GM21528 (cell line): ENCODE data around the gene GPR137B.

Source experiments
- ATAC-seq: cut with Tn5 transposase; IDR thresholded peaks from one replicate; pipeline ENCODE4 v1.9.1; 2021; ENCODE audit warnings: mild to moderate bottlenecking, moderate library complexity; ENCODE audit not compliant: unreplicated experiment, low FRiP score

The GPR137B gene

DNA sequence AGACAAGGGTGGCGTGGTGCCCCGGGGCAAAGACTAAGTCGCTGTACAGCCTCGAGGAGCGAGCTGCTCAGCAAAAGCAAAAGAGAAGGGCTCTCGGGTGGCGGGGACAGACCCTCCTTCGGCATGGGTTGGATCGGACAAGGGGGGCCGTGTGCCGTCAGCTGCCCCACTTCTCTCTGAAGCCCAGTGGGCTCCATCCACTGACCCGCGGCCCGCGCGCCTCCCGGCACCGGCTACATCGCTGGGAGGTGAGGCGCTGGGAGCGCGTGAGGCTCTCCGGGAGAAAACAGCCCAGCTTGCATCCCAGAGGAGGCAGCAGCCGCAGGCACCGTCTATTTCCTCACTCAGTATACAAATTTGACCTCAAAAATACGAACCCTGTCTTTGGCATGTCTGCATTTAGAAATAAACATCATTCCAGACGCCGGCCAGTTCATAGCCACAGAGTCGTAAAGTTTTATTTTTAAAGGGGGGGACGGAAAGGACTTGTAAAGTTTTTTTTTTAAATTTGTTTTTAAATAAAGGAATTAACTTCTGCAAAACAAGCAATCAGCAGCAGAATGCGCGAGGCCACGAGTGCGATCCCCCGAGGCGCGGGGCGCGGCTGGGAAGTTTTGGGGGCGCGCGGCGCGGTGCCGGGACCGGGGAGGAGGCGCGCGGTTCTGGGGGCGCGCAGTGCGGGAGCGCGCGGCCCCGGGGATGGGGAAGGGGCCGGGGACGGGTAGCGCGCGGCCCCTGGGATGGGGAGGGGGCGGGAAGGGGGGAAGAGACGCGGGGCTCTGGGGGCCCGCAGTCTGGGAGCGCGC is 689 bp upstream of the GPR137B start:
- no peak for ATAC-seq

DNA sequence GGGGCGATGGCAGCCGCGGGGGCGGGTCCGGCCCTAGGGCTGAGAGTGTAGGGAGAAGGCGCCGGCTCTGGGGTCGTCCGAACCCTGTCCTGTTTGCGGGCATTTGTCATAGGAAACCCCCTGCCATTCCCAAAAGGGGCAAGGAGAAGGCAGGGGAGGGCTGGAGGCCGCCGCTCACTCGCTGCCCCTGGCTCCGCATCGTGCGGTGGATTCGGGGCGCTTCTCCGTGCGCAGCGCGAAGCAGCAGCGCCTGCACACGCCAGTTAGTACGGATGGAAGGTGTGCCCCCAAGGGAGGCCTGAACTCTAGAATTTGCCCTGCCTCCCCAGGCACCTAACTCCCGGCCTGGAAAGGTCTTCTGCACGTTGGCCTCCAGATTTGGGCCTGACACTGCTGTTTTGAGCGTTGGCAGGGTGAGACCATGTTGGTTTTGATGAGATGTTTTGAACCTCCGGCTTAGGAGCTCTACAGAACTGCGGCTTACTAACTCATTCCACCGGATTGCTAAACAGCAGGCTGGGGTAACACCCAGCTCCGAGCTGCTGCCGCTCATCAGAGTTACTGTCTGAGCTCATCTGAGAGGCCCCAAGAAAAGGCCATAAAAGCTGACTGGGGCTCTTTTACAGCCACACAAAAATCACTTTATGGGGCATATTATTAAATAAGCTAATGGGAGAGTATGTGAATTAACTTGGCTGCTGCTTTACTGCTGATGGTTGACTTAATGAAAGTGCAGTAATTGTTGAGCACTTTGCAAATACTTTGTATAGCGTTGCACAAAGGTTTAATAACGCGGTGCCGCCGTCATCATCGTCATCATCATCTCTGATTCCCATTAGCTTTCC is 987 bp downstream of the GPR137B start:
- ATAC-seq: peak; percentile 35

DNA sequence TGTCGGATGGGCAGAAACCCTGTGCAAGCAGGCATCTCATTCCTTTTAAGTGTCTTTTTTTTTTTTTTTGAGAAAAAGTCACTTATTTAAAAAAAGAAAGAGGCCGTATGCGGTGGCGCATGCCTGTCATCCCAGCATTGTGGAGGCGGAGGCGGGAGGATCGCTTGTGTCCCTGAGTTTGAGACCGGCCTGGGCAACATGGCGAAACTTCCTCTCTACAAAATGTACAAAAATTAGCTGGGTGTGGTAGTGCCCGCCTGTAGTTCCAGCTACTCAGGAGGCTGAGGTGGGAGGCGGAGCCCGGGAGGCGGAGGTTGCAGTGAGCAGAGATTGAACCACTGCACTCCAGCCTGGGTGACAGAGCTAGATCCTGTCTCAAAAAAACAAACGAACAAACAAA is 1.7 kb downstream of the GPR137B start:
- no peak for ATAC-seq

DNA sequence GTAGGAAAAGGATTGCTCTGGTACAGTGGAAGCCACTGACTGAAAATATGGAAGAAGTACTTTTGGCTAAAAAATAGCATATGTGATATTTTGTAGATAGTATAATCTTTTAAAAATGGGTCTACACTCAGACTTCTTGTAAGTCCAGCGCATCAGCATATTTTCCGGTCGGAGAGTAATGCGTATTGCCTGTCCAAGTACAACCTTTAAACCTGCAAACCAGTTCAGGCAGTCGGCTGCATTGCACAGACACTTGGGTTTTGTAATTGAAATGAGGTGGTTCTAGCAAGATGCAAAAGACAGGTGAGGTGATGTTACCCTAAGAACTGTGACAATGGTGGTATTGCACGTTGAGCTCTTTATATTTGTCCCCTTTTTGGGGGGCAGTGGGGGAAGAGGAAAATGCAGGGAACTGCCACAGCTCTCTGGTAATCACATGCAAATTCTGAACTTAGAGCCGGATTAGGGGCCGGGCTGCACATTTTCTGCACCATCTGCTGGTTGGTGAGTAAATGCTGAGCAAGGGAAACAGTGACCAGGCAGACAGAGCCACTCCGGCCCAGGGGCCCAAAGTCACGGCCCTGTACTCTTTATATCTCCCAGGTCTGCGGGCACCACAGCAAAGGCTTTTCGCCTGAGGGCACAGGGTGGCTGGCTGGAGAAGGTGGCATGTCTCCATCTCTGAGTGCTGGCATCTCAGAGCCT is 2.3 kb downstream of the GPR137B start:
- no peak for ATAC-seq

DNA sequence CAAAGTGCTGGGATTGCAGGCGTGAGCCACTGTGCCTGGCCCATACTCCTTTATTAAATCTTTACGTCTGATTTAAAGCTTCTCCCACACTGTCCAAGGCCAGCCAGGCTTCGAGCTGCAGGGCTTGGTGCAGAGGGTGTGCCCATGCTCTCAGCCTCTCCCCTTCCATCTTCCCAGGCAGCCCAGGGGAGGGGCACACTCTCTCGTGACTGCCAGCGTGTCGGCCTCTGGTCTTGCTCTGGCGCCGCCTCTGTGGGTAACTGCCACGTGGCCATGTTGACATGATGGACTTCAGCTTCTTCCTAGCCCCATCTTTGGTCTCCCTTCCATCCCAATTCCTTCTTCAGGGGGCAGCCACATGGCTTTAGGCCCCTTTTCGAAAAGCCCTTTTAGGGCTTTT is 4.7 kb downstream of the GPR137B start:
- no peak for ATAC-seq

DNA sequence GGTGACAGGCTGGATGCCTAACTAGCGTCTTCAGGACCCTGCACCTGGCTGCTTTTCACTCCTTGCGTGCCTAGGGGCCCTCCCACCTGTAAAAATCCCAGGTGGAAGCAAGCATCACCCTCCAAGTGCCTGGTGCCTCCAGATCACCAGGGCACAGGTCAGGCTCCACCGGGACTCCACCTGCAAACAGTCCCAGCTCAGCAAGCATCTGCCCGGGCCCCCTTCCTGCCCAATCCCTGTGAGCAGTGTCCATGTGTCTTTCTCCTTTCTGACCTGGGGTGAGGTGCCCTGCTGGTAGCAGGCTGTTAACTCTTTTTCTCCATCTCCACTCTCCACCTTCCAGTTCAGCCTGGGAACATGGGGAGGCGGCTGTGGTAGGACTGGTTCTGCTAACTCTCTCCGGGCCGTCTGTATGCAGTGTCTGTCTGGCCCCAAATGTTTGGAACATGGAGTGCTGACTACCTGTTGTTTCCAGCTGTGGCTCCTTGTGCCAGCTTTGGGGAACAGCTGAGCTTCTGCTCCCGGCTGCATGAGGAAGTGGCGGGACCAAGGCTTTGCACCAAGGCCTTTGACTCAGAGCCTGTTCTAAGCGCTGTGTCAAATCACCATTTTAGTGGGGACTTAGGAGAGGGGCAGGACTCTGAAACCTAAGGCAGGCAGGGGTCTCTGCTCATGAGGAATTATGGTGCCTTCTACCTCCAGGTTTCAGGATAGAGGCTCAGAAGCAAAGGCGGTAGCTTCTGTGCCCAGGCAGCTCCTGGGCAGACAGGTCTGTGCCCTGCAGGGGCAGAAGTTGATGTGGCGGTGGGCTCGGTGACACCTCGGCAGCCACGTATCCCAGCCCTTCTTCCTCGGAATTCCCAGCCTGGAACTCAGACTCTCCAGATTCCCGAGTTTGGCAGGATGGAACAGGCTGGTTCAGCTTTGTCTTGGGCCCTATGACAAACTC is 5.5 kb downstream of the GPR137B start:
- no peak for ATAC-seq

DNA sequence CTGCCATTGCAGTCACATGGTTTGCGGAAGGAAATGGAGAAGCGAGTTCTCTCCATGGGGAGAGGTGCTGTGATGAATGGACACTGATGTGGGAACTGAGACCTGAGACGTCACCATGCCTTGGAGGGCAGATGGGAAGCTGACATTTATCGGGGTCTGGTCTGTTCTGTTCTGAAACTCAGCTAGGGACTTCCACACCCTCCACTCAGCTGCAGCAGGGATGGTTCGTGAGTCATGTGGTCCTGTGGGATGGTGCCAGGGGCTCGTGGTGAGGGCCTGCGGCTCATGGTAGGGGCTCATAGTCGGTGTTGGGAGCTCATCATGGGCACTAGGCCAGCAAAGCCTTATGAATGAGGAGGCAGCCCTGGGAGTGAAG is 6.1 kb downstream of the GPR137B start:
- no peak for ATAC-seq

DNA sequence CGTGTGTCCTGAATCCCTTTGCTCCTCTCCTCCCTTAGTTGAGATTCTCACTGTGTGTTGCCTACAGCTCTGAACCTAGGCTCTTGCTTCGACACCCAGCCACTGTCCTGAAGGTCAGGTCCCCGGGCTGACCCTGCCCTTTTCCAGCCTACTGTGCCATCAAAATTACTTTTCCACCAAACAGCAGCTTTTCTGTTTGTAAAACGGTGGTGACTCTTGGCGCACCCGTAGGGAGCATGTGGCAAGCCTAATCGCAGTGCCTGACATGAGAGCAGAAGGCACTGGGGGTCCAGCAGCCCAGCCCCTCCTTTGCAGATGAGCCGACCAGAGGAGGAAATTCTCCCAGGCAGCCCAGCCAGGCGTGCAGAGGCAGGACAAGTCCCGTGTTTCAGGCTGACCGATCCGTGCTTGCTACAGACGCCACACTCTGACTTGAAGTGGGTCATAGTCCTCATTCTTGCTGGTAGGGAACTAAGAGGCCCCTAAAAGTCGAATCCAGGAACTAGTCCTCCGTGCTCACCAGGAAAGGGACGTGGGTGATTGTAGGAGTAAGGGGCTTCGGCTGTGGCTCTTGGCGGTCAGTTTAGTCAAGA is 6.8 kb downstream of the GPR137B start:
- no peak for ATAC-seq

DNA sequence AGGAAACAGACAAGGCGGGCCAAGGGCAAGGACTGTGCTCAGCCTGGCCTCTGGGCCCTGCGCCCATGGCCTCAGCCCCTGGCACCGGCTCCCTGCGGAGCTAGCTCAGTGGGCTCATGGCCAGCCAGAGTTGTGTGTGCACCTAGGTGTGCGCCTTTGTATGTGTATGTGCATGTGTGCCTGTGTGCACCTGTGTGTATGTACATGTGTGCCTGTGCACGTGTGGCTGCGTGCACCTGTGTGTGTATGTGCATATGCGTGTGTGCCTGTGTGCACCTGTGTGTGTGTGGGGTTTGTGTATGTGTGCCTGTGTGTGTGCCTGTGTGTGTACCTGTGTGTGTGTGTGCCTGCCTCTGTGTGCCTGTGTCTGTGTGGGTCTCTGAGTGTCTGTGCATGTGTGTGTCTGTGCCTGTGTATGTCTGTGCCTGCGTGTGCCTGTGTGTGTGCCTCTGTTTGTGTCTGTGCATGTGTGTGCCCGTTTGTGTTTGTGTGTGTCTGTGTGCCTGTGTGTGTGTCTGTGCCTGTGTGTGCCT is 7.4 kb downstream of the GPR137B start:
- ATAC-seq: no peak

DNA sequence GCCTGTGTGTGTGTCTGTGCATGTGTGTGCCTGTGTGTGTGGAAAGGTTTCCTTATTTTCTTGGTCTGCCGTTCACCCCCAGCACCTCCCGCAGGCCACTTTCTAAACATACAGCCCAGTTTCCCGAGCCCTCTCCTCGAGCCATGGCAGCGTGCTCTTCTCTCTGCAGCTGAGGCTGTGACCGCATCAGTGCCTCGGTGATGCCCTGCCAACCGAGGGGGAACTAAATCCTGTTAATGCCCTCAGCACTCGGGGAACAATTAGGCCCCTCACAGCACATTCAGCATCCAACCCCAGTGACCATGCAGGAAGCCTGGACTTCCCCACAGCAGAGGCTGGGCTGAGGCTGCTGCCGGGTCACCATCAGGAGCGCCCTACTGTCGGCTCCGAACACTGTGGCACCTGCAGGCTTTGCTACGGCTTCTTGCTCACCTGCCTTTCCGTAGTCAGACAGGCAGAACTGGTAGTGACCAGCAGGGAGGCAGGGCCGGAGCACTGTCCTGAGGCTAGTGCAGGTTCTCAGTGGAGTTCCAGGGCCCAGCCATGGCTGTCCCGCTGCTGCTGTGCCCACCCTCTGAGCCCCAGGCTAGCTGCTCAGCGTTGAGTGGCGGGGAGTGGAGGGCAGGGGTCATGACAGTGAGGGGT is 8.1 kb downstream of the GPR137B start:
- no peak for ATAC-seq

DNA sequence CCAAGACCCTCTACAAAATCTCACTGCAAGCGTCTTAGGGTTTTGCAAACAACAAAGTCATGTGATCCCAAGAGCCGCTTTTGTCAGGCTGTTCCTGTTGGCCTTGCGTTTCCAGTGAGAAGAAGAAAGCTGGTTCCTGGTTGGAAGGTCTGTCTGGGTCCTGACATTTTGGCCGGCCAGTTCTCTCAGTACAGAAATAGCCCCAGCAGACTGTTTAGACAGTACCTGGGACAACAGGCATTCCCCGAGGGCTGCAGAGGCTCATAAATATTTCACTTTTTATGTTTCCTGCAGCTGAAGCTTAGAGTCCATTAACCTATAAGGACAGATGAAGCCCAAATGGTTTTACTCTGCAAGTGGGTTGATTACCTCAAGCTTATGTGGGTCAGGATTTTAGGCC is 8.6 kb downstream of the GPR137B start:
- ATAC-seq: no peak

DNA sequence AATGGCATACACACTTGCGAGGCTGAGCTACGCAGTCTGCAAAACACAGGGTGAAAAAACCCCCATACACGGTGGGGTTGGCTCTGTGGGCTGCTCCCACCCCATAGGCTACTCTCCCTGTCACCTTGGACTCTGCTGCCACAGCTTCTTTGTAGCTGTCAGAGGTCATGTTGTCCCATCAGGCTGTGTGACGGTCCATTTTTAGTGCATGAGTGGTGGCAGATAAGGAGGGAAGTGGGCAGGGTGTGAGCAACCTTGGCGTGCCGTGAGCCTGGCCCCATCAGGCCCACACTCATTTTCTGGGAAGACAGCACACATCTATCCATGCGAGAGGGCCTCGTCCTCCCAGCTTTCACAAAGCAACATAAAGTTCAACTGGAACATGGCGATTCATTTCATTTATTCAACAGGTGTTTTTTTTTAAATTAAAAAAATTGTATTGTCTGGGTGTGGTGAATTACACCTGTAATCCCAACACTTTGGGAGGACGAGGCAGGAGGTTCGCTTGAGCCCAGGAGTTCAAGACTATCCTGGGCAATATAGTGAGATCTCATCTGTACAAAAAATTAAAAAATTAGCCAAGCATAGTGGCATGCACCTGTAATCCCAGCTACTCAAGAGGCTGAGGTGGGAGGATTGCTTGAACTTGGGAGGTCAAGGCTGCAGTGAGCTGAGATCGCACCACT is 9.5 kb downstream of the GPR137B start:
- no peak for ATAC-seq

DNA sequence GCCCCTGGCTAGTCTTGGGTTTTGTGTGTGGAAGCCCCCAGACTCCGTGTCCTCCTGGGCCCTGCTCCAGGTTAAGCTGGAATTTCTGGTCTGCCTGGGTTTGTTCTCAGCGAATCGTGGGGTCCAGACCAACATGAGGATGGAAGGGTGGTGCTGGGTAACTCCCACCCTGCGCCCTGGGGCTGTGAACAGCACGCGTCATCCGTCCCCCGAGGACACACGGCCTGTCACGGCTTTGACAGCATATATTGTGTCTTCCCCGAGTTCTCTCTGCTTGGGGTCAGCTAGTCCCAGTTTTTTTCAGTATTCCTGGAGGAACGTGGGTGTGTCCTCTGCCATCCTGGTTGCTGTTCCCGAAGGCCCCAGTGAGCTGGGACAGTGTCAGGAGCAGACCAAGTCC is 11.8 kb downstream of the GPR137B start:
- ATAC-seq: no peak

DNA sequence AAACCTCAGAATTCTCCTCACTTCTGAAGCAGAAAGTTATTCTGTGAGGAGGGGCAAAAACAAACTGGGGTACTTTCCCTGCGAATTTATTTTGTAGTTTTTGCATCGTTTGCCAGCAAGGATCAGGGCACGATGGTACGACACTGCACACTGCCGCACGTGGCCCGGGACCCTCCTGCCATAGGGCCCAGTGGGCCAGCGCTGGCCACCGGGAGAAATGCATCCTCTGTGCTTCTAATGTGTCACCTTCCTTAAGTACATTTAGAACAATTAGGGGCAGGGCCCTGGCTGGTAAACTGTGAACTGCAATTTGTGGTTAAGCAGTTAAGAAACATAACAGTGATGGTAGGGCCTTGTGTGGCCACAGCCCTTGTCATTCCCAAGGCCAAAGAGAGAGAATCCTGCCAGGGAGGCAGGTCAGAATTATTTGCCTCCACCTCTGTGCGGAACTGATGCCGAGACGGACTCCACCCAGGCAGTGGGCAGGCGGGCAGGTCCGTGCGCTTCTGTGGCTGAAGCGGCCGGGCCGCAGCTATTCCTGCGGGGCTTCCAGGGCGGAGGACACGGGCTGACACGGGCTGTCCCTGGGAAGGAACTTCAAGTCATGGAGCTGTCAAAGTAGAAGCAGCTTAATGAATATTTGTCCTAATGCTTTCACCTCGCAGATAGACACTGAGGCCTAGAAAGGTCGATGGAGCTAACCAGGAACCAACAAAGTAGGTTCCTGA is 12.5 kb downstream of the GPR137B start:
- no peak for ATAC-seq

DNA sequence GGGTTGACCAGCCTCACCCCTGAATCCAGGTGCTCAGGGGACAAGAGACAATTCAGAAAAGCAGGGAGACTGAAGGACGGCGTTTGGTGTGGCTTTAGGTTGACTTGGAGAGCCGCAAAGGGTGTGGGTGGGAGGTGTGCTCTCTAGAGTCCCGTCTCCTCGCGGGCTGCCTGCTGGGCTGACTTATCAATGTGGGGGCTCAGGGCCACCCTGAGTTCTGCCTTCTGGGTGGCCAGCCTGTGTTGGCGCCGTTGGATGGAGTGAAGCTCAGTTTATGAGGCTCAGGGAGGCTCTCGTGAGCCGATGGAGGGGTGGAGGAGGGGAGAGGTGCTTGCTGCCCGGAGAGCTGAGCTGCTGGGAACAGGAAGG is 13.0 kb downstream of the GPR137B start:
- no peak for ATAC-seq

DNA sequence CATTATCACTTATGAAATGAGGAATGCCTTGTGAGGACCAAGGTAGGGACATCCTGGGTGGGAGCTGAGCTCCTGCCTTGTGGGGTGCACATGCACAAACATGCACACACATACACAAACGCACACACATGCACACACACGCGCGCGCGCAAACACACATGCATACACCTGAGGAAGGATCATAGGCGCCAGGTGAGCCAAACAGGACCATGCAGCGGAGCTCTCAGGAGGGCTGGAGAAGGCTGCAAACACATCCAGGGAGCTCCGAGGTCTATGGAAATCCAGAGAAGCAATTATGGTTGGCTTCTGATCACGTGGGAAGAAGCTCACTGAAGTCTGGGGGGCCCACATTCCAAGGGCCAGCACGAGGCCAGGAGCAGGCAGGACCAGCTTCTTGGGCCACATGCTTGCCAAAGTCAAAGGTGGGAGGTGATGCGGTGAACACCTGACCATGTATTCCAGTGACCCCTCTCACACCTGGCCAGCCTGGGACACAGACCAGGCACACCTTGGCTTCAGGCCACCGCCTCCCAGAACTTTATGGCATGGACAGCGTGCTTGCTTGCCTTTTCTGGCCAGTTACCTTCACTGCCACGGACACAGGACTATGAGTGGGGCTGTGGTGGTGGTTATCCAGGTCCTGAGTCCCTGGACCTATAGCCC is 13.6 kb downstream of the GPR137B start:
- no peak for ATAC-seq

DNA sequence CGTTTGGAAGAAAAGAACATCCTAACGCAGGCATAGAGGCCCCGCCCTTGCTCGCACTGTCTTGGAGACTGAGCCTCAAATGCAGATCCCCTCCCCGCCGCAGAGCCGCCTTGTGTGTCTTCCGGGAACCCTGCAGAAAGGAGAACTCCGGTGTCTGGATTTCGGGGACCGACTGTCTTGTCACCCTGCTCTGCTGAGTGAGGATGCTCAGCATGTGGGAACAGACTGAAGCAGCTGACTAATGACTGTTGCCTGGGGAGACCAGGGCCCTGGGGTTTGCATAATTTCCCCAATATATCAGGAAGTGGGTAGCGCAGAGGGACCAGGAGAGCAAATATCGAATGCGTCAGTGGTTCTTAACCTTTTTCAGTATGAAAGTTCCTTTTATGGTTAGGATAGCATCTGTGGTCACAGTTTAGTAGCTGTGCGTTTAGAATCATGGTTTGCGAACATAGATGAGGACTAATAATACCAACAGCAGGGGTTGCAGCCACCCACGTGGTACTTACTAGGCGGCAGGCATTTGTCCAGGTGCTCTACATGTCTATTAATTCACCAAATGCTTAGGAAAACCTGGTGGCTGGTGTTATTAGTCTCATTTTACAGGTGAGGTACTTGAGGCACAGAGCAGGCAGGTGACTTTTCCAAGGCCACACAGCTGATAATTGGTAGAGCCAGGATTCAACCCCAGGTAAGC is 14.3 kb downstream of the GPR137B start:
- peak; percentile 89 for ATAC-seq
